RWPE2 (cell line): ENCODE results near the gene SBNO2.

ENCODE experiments used
- ATAC-seq: fragments of 200-7000 bp; cut with Tn5 transposase; 3 replicates; pipeline ENCODE4 v1.9.1; 2021; ENCODE audit warnings: low read depth
- DNase-seq: peaks from one replicate; pipeline ENCODE4 v3.0.0-alpha.2; 2020; ENCODE audit warnings: low spot score
- H3K27ac ChIP-seq: fragments of 450-650 bp; 2 replicates; pipeline ENCODE4 v1.5.1; 2017; ENCODE audit warnings: mild to moderate bottlenecking; ENCODE audit not compliant: poor library complexity, severe bottlenecking
- H3K27me3 ChIP-seq: fragments of 250-450 bp; sonication (Bioruptor Pico); 2 replicates; pipeline ENCODE4 v1.5.1; 2021; ENCODE audit warnings: mild to moderate bottlenecking, moderate library complexity; ENCODE audit not compliant: insufficient read depth, poor library complexity, severe bottlenecking
- H3K36me3 ChIP-seq: fragments of 250-450 bp; sonication (Bioruptor Pico); 2 replicates; pipeline ENCODE4 v1.5.1; 2020; ENCODE audit warnings: low read depth, mild to moderate bottlenecking, moderate library complexity
- H3K4me1 ChIP-seq: fragments of 250-450 bp; sonication (Bioruptor Pico); 2 replicates; pipeline ENCODE4 v1.5.1; 2021; ENCODE audit warnings: mild to moderate bottlenecking, moderate library complexity; ENCODE audit not compliant: insufficient read depth, poor library complexity, severe bottlenecking
- H3K4me3 ChIP-seq: fragments of 250-450 bp; sonication (Bioruptor Pico); 2 replicates; pipeline ENCODE4 v1.5.1; 2021; ENCODE audit warnings: mild to moderate bottlenecking, moderate library complexity; ENCODE audit not compliant: severe bottlenecking
- H3K9me3 ChIP-seq: fragments of 250-450 bp; sonication (Bioruptor Pico); 2 replicates; pipeline ENCODE4 v1.5.1; 2021; ENCODE audit warnings: mild to moderate bottlenecking, moderate library complexity; ENCODE audit not compliant: severe bottlenecking
- CTCF ChIP-seq: fragments of 450-650 bp; IDR thresholded peaks from one replicate; pipeline ENCODE4 v1.5.1; 2017; ENCODE audit warnings: mild to moderate bottlenecking, moderate library complexity; ENCODE audit not compliant: poor library complexity, severe bottlenecking

SBNO2 gene

GRCh38 chr19:1166872-1167573, 7.0 kb downstream of the SBNO2 start:
- Histone ChIP-seq H3K9me3 (no peaks in the 10 kb centered on the region), H3K27ac (peak overlapping the region; percentile 95), H3K36me3 (peaks cover 22% of the 10 kb centered on the region), H3K27me3 (no peaks in the 10 kb centered on the region), H3K4me1 (peaks cover 18% of the 10 kb centered on the region), H3K4me3 (peak overlapping the region; percentile 48)
- no peak for TF ChIP-seq CTCF
- DNase-seq (no peak), ATAC-seq (no peak)

GRCh38 chr19:1164684-1165531, 9.2 kb downstream of the SBNO2 start:
- Histone ChIP-seq H3K4me3 (no peak overlapping the region), H3K27ac (no peak overlapping the region), H3K4me1 (peaks cover 8% of the 10 kb centered on the region), H3K9me3 (no peaks in the 10 kb centered on the region), H3K36me3 (peaks cover 23% of the 10 kb centered on the region), H3K27me3 (no peaks in the 10 kb centered on the region)
- peak; percentile 52 for DNase-seq
- TF ChIP-seq CTCF = no peak
- no peak for ATAC-seq

GRCh38 chr19:1163934-1164683, 10.0 kb downstream of the SBNO2 start:
- ATAC-seq (no peak), DNase-seq (no peak)
- H3K9me3 ChIP-seq = no peaks in the 10 kb centered on the region
- no peak overlapping the region for H3K4me3 ChIP-seq
- H3K36me3 ChIP-seq = peaks cover 23% of the 10 kb centered on the region
- no peak for TF ChIP-seq CTCF
- H3K4me1 ChIP-seq = peaks cover under 1% of the 10 kb centered on the region
- no peak overlapping the region for H3K27ac ChIP-seq
- no peaks in the 10 kb centered on the region for H3K27me3 ChIP-seq

- no peaks in the 10 kb centered on the region for H3K27me3 ChIP-seq
- no peak for ATAC-seq
- peaks cover 23% of the 10 kb centered on the region for H3K36me3 ChIP-seq
- no peaks in the 10 kb centered on the region for H3K9me3 ChIP-seq
- no peaks in the 10 kb centered on the region for H3K4me1 ChIP-seq
- DNase-seq = no peak
- TF ChIP-seq CTCF = no peak
- H3K27ac ChIP-seq = no peak overlapping the region
- no peak overlapping the region for H3K4me3 ChIP-seq
Observed at GRCh38 chr19:1163283-1163933, 10.7 kb downstream of the SBNO2 start.
